ENCODE data around the gene RNF10. TPM values are rescaled to one million over a fixed set of nuclear protein-coding genes. Genes with fewer than 3 reads are reported as not detected.
"Not testable (repeated sequence)": the region's sequence is repeated elsewhere in the genome, so short reads cannot be mapped to it uniquely, and the experiment has no call there.

The RNF10 gene
- total and polyA plus RNA-seq, 8 donors: 124 to 656 (median 191) TPM

GRCh38 chr12:120598674-120599463, 64.7 kb downstream of the RNF10 start:
- TF ChIP-seq CTCF (IDR thresholded peaks at IDR 0.05): no peak
- TF ChIP-seq EP300 (IDR thresholded peaks at IDR 0.05): no peak
- no peak for TF ChIP-seq POLR2AphosphoS5 (IDR thresholded peaks at IDR 0.05)
- TF ChIP-seq POLR2A (IDR thresholded peaks at IDR 0.05): no peak
- Histone ChIP-seq H3K36me3 (no peaks in the 10 kb centered on the region), H3K9me3 (no peaks in the 10 kb centered on the region), H3K27me3 (peaks cover 0 to 21% (median 0%) of the 10 kb centered on the region in 3 donors), H3K27ac (no peak overlapping the region), H3K4me1 (peaks cover 0 to 8% (median 0%) of the 10 kb centered on the region in 4 donors), H3K4me3 (no peak overlapping the region)
- 44 to 56% (median 52%) methylated on average over 8 to 13 of the region's 13 CpGs for WGBS, 5 donors
- peak; percentile 28 to 30 for DNase-seq
- intact Hi-C loops (cut with DNase I; ENCODE audit: low total_unique reads): no loop called here

- 78 to 82% (median 81%) methylated on average over 23 of the region's 23 CpGs for WGBS, 5 donors
- intact Hi-C loops (cut with DNase I; ENCODE audit: low total_unique reads): no loop called here
Observed at GRCh38 chr12:120599672-120600552, 65.8 kb downstream of the RNF10 start.

GRCh38 chr12:120602416-120602815, 68.3 kb downstream of the RNF10 start:
- H3K4me3 ChIP-seq; H3K4me1 ChIP-seq; H3K9me3 ChIP-seq; H3K36me3 ChIP-seq; intact Hi-C loops (cut with DNase I; ENCODE audit: low total_unique reads): not testable (repeated sequence)
- DNase-seq: peak; percentile 36 to 70
- peak overlapping the region in 1 of 5 donors; percentile 12 for H3K27ac ChIP-seq
- 46 to 54% (median 52%) methylated on average over 5 of the region's 5 CpGs for WGBS, 5 donors
- peaks cover 0 to 15% (median 0%) of the 10 kb centered on the region in 3 donors for H3K27me3 ChIP-seq
- TF ChIP-seq POLR2AphosphoS5 (IDR thresholded peaks at IDR 0.05): peak in 1 of 3 donors; percentile 43

More at GRCh38 chr12:120599672-120600552, 65.8 kb downstream of the RNF10 start:
- DNase-seq: no peak
- Histone ChIP-seq H3K4me3 (no peak overlapping the region), H3K27ac (no peak overlapping the region), H3K4me1 (peaks cover 0 to 8% (median 0%) of the 10 kb centered on the region in 4 donors), H3K9me3 (no peaks in the 10 kb centered on the region), H3K36me3 (no peaks in the 10 kb centered on the region), H3K27me3 (peaks cover 0 to 21% (median 0%) of the 10 kb centered on the region in 3 donors)
- no peak for TF ChIP-seq POLR2AphosphoS5 (IDR thresholded peaks at IDR 0.05)

GRCh38 chr12:120610560-120610959, 76.4 kb downstream of the RNF10 start:
- no peak overlapping the region for H3K27ac ChIP-seq
- WGBS, 5 donors: 71 to 80% (median 77%) methylated on average over 4 of the region's 4 CpGs
- no peak for DNase-seq
- no peaks in the 10 kb centered on the region for H3K36me3 ChIP-seq
- H3K27me3 ChIP-seq: no peaks in the 10 kb centered on the region
- no peaks in the 10 kb centered on the region for H3K4me1 ChIP-seq
- intact Hi-C loops (cut with DNase I; ENCODE audit: low total_unique reads): no loop called here
- no peak for TF ChIP-seq POLR2A (IDR thresholded peaks at IDR 0.05)
- no peak for TF ChIP-seq CTCF (IDR thresholded peaks at IDR 0.05)
- no peaks in the 10 kb centered on the region for H3K9me3 ChIP-seq
- H3K4me3 ChIP-seq: no peak overlapping the region

- WGBS, 5 donors: 43 to 100% (median 88%) methylated on average over 1 of the region's 1 CpG
Observed at GRCh38 chr12:120611534-120611933, 77.4 kb downstream of the RNF10 start.

More at GRCh38 chr12:120611534-120611933, 77.4 kb downstream of the RNF10 start:
- intact Hi-C loops (cut with DNase I; ENCODE audit: low total_unique reads); H3K9me3 ChIP-seq; H3K27me3 ChIP-seq; H3K4me1 ChIP-seq; DNase-seq; H3K4me3 ChIP-seq; H3K27ac ChIP-seq; H3K36me3 ChIP-seq: not testable (repeated sequence)

All from stomach (tissue), 9 donors.